ENCODE results near the gene WSCD2.

Gene WSCD2

DNA sequence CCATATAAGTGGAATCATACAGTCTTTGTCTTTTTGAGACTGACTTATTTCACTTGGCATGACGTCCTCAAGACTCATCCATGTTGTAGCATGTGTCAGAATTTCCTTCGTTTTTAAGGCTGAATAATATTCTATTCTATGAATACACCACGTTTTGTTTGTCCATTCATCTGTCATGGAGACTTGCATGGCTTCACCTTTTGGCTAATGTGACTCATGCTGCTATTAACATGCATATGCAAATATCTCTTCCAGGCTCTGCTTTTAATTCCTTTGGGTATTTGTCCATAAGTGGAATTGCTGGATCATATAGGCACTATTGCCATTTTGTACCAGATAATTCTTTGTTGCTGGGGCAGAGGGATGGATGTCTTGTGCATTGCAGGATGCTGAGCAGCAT lies 19.6 kb upstream of the WSCD2 start:
- DNase-seq (ENCODE audit: low read depth), result no peak

DNA sequence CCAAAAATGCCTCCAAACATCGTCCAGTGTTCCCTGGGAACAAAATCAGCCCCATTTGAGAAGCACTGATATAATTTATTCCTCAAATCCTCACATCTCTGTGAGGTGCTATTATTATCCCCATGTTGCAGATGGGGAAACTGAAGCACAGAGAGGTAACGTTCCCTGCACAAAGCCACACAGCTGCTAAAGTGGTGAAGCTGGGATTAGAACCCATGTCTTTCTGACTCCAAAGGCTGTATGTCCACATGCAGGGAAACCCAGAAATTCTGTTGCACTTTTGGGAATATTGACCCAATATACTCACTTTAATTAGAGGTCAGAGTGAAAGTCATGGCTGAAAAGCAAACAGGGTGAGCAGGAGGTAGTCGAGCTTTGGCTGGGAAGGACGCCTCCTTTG lies 19.1 kb upstream of the WSCD2 start:
- DNase-seq (ENCODE audit: low read depth), result no peak

DNA sequence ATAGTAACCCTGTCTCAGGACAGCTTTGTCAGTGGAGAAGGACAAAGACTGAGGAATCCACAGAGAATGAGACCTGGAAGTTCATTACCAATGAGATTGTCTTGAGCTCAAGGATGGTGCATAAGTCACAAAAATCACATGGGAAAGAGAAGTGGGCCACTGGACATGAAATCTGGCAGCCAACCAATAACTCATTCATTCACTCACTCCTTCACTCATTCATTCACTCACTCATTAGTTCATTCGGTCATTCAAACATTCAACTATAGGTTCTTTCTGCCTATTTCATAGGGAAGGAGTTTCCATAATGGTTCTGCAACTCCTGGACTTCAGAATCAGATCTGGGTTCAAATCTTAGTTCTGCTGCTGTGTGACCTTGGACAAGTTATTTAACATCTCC lies 18.2 kb upstream of the WSCD2 start:
- no peak for DNase-seq (ENCODE audit: low read depth)

DNA sequence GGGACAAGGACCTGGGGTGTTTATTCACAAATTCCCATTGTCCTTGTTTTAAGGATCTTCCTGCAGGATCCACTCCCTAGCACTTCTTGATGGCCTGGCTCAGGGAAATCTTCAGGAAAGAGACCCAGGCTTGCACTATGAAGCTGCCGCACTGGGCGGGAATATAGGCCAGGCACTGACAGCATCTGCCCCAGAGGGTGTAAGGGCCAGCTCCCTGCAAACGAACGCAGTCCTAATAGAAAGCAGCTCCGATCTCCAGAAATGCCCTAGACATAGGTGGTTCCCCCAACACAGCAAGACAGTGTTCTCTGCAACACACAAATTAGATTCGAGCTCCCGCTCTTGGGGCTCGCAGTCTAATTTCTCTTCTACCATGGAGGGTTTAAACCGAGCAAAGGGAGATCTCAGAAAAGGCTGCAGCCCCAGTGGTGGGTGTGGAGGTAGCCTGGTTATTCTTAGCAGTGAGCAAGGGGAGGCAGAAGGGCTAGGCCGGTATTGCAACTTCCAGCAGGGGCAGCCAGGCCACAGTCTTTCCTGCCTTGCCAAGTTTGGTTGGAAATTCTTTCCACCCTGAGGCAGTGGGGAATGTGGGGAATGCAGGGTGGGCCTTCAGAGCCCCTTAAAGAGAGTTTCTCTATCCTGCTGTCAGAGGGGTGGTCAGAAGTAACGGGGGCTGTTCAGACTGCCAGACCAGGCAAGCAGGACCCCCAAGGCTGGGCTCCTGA lies 16.1 kb upstream of the WSCD2 start:
- DNase-seq (ENCODE audit: low read depth), result no peak

DNA sequence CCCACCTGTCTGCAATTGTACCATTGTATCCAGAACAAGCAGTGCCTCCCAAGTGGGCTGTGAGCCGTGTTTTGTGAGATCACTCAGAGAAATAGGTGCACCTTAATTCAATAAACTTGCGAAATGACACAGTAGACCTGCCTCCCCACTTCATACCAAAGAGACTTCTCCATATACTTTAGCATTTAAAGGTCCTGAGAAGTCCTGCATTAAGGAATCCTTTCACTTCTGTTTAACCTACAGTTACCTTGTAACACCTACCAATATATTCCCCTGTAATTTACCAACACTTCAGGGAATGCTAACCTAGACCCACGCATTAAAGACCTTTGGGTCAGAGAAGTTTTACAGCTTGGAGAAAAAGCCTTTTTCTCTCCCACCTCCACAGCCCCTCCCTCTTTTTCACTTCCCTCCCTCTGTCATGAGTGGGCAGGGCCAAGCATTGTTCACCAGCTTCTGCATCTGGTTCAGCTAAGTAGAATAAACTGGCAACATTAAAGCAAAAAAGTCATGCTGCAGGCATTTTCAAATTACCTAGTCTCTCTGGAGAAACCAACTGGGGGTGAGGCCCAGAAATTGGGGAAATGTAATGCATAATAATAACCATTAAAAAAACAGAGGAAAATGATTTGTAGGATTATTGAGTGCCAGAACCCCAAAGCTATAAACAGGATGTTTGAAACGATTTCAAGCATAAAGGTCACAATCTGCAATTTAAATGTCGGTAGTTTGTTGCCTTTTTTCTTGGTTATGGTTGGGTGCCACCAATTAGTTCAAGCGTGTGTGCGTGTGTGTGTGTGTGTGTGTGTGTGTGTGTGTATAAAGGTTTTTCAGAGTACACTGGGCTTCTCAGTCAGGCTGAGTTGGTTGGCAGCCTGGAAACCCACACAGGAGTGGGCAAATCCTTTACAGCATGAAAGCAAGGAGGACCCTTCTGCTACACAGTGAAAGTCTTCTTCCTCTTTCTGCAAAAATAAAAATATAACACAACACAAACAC lies 13.7 kb upstream of the WSCD2 start:
- no peak for DNase-seq (ENCODE audit: low read depth)

DNA sequence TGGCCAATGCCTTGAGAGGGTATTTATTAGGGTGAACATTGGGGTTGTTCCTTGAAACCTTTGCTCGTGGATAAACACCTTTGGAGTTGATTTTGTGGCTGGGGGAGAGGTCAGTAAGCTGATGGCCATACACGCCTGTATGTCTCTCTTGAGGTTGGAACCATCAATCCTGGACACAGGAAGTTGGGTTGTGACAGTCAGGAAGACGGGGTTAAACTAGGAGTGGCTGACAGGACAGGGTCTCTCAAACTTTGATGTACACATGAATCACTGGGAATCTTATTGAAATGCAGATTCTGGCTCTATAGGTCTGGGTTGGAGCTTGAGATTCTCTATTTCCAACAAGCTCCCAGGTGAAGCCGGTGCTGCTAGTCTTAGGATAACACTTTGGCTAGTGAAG lies 12.8 kb upstream of the WSCD2 start:
- no peak for DNase-seq (ENCODE audit: low read depth)

DNA sequence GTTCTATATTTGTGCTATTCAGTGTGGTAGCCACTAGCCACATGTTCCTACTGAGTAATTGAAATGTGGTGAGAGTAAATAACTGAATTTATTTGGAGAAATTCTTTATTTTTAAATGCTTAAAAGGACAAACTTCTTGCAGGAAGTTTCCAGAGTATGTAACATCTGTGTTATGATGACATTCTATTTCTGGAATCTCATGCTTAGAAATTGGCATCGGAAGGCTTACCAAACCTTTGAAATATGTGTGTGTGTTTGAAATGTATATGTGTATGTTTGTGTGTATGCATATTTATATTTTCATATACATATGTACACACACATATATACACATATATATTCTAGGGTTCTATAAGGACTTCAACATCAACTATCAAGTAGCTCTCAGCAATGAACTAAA lies 12.4 kb upstream of the WSCD2 start:
- no peak for DNase-seq (ENCODE audit: low read depth)

DNA sequence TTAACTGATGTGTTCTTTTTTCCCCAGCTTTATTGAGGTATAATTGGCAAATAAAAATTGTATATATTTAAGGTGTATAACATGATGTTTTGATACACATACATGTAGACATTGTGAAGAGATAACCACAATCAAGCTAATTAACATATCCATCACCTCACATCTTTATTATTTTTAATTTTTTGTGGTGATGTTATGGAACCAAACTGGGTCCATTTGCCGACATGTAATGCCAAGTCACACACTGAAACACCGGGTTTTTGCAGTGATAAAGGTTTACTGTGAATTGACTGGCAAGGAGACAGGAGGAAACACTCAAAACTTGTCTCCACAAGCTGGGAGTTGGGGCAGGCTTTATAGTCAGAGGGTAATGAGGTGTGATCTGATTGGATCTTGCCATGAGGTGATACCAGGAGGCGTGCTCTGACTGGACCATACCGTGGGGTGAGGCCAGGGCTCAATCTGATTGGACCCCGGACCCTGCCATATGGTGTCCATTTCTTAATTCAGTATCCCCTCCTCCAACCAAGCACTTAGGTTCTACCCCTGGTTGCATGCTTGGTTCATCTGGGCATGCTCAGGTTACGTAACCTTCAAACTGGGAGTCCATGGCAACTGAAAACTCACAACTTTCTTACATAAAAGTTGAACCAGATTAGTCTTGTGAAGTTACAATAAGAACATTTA lies 11.8 kb upstream of the WSCD2 start:
- no peak for DNase-seq (ENCODE audit: low read depth)

DNA sequence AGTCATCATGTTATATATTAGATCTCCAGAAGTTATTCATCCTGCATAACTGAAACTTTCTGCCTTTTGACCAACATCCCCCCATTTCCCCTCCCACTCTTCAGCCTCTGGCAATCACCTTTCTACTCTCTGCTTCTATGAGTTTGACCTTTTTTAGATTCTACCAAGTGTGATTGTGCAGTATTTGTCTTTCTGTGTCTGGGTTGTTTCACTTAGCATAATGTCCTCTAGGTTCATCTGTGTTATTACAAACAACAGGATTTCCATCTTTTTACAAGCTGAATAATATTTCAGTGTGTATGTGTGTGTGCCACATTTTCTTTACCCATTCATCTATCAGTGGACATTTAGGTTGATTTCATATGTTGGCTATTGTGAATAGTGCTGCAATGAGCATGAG lies 11.2 kb upstream of the WSCD2 start:
- DNase-seq (ENCODE audit: low read depth), result no peak

DNA sequence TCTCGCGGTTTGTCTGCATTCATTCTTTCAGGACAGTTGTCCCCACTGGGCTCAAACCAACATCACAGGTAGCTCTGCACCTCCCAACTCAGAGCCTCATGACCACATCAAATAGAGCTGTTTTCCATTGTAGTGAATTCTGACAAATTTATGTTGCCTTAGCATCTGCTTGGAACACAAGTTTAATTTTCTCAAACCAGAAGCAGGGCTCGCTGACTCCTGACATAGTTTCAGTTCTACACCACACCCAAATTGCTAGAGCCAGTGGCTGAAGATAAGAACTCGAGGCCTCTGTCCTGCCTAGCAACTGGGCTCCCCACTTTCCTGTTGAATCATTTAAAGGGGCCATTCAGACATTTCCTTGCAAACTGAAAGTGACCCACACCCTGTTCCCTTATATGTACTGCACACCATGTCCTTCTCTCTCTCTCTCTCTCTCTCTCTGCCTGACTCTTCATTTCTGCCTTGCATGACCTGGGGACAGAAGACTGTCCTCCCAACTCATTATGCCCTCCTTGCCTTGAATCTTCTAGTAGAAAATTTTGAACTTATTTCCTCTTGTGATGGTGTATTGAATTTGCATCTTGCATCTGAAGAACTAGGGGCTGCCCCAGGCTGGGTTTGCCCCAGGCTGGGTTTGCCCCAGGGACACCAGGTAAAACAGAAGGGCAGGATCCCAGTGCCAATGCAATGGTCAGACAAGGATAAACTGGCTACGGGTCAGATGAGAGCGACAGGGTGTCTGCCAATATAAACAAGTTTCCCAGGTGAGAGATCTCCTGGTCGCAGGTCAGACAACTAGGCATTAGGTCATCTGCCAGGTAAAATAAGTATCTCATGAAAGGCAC lies 9.7 kb upstream of the WSCD2 start:
- no peak for DNase-seq (ENCODE audit: low read depth)

DNA sequence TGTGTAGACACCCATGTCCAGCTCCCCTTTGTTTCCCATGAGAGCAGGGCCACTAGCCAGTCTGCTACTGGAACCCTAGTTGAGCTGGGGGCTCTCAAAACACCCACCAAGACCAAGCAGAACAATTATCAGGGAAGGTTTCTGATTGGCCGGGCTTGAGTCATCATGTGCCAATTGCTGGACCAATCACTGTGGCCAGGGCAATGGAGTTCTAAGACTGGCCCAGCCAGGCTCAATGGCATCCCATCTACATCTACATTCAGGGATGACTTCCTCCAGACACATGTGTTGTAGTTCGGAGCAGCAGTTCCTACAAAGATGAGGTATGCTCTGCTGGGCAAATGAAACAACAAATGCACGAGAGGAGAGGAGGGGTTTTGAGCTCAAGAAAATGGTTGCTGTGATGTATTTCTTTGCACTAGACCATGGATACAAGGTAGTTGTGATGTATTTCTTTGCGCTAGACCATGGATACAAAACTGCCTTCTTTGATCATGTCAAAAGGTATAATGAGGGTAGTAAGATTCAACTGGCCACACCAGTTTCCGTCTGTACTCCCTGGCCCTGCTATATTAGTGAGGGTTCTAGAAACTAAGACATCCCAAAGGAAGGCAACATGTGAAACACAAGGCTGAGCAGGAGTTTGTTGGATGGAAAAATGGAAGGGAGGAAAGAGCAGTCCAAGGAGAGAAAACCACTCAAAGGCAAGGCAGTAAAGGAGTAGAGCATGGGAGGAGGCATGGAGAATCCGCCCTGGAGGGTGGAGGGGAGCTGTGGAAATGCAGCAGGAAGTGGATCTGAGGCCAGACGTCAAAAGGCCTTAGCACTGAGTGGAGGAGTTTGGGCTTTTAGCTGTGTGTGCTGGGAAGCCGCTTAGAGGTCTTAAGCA lies 8.9 kb upstream of the WSCD2 start:
- no peak for DNase-seq (ENCODE audit: low read depth)

DNA sequence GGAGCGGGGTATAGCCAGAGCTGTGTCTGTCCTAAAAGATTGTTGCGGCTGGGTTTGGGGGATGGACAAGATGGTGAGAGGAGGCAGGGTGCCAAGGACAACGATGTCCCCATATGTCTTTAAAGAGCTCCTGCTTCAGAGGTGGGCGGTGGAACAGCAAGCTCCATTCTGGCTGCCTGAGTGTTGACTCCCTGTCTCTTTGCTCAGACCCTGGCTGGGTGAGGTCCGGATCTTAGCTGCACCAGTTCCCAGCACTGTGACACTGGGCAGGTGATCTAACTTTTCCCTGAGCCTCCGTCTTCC lies 8.3 kb upstream of the WSCD2 start:
- DNase-seq (ENCODE audit: low read depth), result no peak

DNA sequence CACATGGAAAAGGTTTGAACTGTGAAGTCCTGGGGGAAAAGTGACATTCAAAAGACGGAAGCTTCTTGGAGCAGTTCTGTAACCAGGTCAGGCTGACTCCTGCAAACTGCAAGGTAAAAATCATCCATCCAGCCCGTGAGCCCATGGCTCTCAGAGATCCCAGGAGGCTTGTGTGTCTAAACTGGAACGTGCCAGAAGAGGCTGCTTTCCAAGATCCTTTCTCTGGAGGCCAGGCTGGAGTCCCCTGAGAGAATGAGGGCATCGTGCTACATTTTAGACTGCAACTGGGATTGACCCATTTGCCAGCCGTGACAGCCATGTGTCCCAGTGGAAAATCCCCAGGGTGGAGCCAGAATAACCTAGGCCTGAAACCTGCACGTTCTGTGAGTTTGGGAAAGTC lies 7.8 kb upstream of the WSCD2 start:
- DNase-seq (ENCODE audit: low read depth), result no peak

DNA sequence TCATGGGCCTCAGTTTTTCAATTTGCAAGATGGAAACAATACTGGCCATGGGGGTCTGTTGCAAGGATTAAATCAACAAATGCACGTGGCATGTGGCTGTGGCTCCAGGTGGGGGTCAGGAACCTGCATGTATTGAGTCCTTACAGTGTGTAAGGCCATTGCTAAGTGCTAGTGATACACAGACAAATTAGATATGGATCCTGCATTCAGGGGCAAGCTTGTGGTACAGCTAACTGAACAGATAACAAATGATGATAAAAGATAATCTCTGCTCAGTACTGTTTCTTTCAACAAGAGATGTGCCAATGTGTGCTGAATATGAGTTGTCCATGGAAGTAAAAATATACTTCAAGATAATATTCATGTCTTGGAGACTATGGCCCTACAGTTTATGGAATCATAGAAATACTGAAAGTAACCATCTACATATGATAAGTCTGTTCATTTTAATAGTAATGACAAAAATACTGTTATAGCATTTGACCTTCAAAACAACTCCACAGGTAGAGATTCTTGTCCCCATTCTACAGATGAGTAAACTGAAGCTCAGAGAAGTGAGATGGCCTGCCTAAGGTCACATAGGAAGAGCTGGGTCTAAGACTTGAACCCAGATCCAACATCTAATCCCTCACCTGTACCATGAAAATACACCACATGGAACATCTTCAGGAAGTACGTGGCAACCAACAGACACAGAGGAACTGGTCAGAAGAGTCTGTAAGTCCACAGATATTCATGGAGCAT lies 7.2 kb upstream of the WSCD2 start:
- DNase-seq (ENCODE audit: low read depth), result no peak

DNA sequence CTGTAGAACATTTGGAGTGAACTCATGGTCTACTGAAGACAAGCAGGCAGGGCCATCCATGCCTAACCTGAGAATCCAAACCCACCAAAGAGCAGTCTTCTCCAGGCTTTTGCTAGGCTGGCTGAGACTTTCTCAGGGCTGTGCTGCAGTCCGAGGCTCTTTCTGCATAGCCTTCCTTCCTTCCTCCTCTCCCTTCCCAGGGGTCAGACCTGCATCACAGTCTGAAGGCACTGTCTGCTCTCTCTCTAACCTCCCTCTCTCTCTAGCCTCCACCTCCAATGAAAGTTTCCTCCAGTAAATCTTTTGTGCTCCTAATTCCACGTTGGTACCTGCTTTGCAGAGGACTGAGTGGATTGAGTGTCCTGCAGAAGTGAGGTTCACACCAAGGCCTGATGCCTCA lies 6.4 kb upstream of the WSCD2 start:
- DNase-seq (ENCODE audit: low read depth), result no peak

DNA sequence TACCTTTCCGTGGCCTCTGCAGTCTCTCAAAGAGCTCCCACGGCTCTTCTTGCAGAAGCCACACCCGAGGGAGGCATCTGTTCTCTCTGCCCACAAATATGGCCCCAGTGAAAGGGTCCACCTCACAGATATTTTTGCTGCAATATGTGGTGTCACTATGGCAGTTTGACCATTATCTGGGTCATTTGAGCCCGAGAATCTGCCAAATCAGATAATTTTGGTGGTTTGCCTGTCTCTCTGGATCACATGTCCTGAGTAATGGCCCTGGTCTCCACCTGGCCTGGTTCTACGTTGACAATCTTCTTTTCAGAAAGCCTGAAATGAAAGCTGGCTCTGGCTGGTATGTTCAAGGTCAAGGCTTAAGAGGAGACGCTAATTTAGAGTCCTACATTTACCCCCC lies 5.7 kb upstream of the WSCD2 start:
- no peak for DNase-seq (ENCODE audit: low read depth)

DNA sequence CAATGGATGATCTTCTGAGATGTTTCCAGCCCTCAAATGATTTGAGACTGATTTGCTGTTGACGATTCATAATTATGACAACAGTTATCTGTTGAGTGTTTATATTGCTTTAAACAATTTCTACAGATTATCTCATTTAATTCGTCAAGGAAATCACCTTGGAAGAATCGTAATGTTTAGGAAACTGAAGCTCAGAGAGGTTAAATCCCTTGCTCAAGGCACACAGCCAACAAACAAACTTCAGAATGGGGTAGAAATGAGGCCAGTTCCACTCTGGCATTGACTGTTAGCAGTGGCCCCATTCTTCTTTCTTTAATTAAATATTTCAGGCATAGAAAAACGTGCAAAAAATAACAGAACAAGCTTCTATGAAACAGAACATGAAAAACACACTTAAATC lies 4.0 kb upstream of the WSCD2 start:
- DNase-seq (ENCODE audit: low read depth), result no peak

DNA sequence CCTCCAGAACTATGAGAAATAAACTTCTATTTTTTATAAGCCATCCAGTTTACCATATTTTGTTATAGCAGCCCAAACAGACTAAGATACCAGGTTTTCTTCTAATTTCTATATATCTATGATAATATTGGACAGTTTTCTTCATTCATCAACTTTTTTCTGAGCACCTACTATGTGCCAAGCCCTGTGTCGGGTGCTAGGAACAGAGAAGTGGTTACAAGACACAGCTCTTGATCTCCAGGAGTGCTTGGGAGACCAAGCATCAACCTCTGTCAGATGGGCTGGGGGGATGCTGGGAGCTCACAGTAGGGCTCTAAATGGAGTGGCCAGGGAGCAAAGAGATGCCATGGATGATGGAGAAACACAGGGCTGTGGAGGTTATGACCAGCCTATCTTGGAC lies 2.9 kb upstream of the WSCD2 start:
- no peak for DNase-seq (ENCODE audit: low read depth)

DNA sequence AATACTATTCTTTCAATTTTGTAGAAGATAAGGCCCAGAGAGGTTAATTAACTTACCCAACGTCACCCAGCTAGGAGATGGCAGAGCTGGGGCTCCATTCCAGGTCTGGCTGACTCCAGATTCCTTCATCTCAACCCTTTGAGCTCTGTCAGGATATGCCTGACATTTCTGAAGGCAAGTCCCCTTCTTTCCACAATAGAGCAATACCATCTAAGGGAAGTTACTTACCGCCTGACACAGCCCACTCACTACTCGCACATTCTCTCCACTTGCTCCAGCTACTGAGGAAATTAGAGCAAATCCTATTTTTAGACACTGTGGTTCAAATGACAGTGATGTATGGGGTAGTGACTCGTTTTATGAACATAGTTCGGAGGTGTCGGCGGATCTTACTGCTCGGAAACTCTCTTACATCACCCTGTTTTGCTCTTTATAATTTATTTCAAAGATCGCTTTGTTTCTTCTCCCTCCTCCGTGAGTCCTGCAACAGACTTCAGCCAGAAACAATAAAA lies 2.0 kb upstream of the WSCD2 start:
- no peak for DNase-seq (ENCODE audit: low read depth)

DNA sequence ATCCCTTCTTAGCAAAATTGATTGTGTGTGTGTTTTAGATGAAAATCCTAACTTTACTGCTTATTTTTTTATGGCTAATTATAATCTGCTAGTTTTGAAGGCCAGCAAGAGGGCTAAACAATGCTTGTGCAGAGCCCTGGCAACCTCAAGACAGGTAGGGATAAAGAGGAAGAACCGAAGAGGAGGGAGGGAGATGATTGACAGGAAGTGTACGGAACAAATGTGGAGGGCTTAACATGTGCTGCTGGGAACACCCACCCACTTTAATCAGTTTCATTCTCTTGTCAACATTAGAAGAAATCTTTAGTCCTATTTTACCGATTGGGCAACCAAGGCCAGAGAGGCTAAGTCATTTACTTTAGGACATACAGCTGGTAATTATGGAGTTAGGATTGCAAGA lies 1.4 kb upstream of the WSCD2 start:
- no peak for DNase-seq (ENCODE audit: low read depth)

All from stimulated activated CD8-positive, alpha-beta memory T cell treated with anti-CD3 and anti-CD28 coated beads, Interleukin-4, amount 100 ng/mL, for 24 hours (primary cell).